PC-3 (cell line): ENCODE data around the gene DNAH17. TPM values are rescaled to one million over a fixed set of nuclear protein-coding genes. Genes with fewer than 3 reads are reported as not detected.

Source experiments
- ATAC-seq: fragments of 200-7000 bp; cut with Tn5 transposase; 2 replicates; pipeline ENCODE4 v1.9.1; 2020; ENCODE audit warnings: mild to moderate bottlenecking, moderate library complexity
- BruUV-seq: library from RNA; stranded (reverse); fragments of 400-500 nt; replicated peaks from 2 replicates; lab custom pipeline; 2021; lab: Mats Ljungman, UMichigan
- CTCF ChIA-PET: fragments of 300-600 bp; sonication (Branson Sonifier 250); formaldehyde crosslinking; loops from one replicate; lab custom pipeline; 2022; ENCODE audit warnings: antibody characterized with exemption; lab: Charles Lee
- POLR2A ChIA-PET: fragments of 300-600 bp; sonication (Branson Sonifier 250); formaldehyde crosslinking; loops from one replicate; lab custom pipeline; 2022; ENCODE audit warnings: antibody characterized with exemption; ENCODE audit not compliant: unreplicated experiment; lab: Charles Lee
- DNase-seq: peaks from one replicate; pipeline ENCODE4 v3.0.0-alpha.2; 2015
- H2AFZ ChIP-seq: fragments of 300-600 bp; sonication (generic); 2 replicates; pipeline ENCODE4 v1.6.0; 2016; ENCODE audit warnings: antibody characterized with exemption, low read length
- H3F3A ChIP-seq: fragments of 300-600 bp; sonication (generic); one replicate; pipeline ENCODE4 v1.6.0; 2017; ENCODE audit warnings: antibody characterized with exemption, low read length, control low read depth, mild to moderate bottlenecking; ENCODE audit not compliant: unreplicated experiment
- H3K27ac ChIP-seq: fragments of 300-600 bp; sonication (generic); 2 replicates; pipeline ENCODE4 v1.5.1; 2016; ENCODE audit warnings: mild to moderate bottlenecking, low read length
- H3K27me3 ChIP-seq: fragments of 300-600 bp; sonication (generic); 2 replicates; pipeline ENCODE4 v1.6.1; 2016; ENCODE audit warnings: low read length, mixed read lengths
- H3K36me3 ChIP-seq: fragments of 300-600 bp; sonication (generic); 2 replicates; pipeline ENCODE4 v1.6.1; 2016; ENCODE audit warnings: low read depth, mixed run types, low read length, mixed read lengths
- H3K4me1 ChIP-seq: fragments of 300-600 bp; sonication (generic); 2 replicates; pipeline ENCODE4 v1.5.1; 2016; ENCODE audit warnings: low read length; ENCODE audit not compliant: insufficient read depth
- H3K4me2 ChIP-seq: fragments of 300-600 bp; sonication (generic); 2 replicates; pipeline ENCODE4 v1.6.0; 2016; ENCODE audit warnings: low read length
- H3K4me3 ChIP-seq: fragments of 300-600 bp; sonication (generic); 2 replicates; pipeline ENCODE4 v1.5.1; 2016; ENCODE audit warnings: mild to moderate bottlenecking, low read length, mixed read lengths
- H3K79me2 ChIP-seq: fragments of 300-600 bp; sonication (generic); 2 replicates; pipeline ENCODE4 v1.6.1; 2017; ENCODE audit warnings: low read length, mixed read lengths
- H3K9ac ChIP-seq: fragments of 300-600 bp; sonication (generic); 2 replicates; pipeline ENCODE4 v1.6.0; 2016; ENCODE audit warnings: mild to moderate bottlenecking, low read length
- H3K9me2 ChIP-seq: fragments of 300-600 bp; sonication (generic); replicated peaks from 2 replicates; pipeline ENCODE4 v1.6.1; 2016; ENCODE audit warnings: mixed run types, low read length, mixed read lengths
- H3K9me3 ChIP-seq: fragments of 300-600 bp; sonication (generic); 2 replicates; pipeline ENCODE4 v1.6.1; 2016; ENCODE audit warnings: low read length, mixed read lengths
- H4K20me1 ChIP-seq: fragments of 300-600 bp; sonication (generic); 2 replicates; pipeline ENCODE4 v1.6.1; 2016; ENCODE audit warnings: low read length, mixed read lengths
- EZH2 ChIP-seq: fragments of 300-600 bp; sonication (generic); IDR thresholded peaks from one replicate; pipeline ENCODE4 v1.6.1; 2017; ENCODE audit warnings: antibody characterized with exemption, mild to moderate bottlenecking, low read length; ENCODE audit not compliant: unreplicated experiment
- EZH2phosphoT487 ChIP-seq: fragments of 300-600 bp; sonication (generic); IDR thresholded peaks from 2 replicates; pipeline ENCODE4 v1.6.1; 2018; ENCODE audit warnings: mild to moderate bottlenecking, antibody characterized with exemption, low read length, borderline replicate concordance
- intact Hi-C: fragments of 100-400 bp; cut with micrococcal nuclease; formaldehyde crosslinking; loops from 2 replicates; pipeline ENCODE4 v1.9.0; 2023
- total RNA-seq: library from RNA; depleted of rRNA; stranded (reverse); fragments of >200 nt; gene quantifications from 2 replicates; pipeline ENCODE4 v1.2.3, GENCODE V29; 2014
- TF ChIP-seq, protein P1 (sequence below): fragments of 300-600 bp; sonication (generic); conservative IDR thresholded peaks from 2 replicates; pipeline ENCODE4 v1.5.1; 2017; ENCODE audit warnings: antibody characterized with exemption, low read depth, mild to moderate bottlenecking, low read length

DNAH17 gene
- total RNA-seq, 1 experiment from 2014 or later, result 0.04 TPM

DNA sequence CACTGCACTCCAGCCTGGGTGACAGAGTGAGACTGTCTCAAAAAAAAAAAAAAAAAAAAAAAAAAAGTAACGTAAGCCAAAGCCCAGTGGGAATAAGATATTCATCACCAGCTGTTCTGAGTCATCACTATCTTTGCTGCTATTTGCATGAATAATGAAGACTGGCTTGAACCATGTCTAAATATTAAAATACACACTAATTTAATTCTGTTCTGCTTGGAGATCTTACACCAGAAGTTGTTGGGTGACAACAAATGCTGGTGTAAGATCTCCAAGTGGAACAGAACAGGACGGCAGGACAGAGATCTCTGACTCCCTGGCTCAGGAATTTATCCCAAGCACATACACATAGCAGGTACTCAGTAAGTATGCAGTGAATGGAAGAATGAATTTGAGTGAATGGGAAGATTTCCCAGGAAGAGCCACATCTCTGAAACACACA is 19.6 kb downstream of the DNAH17 start:
- no peaks in the 10 kb centered on the region for H3K9me2 ChIP-seq
- no peaks in the 10 kb centered on the region for H3K36me3 ChIP-seq
- intact Hi-C loops, result no loop called here
- H3K4me1 ChIP-seq, result no peaks in the 10 kb centered on the region
- H3K9me3 ChIP-seq, result no peaks in the 10 kb centered on the region
- TF ChIP-seq EZH2 (no peak), EZH2phosphoT487 (no peak)
- TF ChIP-seq, protein P1, sequence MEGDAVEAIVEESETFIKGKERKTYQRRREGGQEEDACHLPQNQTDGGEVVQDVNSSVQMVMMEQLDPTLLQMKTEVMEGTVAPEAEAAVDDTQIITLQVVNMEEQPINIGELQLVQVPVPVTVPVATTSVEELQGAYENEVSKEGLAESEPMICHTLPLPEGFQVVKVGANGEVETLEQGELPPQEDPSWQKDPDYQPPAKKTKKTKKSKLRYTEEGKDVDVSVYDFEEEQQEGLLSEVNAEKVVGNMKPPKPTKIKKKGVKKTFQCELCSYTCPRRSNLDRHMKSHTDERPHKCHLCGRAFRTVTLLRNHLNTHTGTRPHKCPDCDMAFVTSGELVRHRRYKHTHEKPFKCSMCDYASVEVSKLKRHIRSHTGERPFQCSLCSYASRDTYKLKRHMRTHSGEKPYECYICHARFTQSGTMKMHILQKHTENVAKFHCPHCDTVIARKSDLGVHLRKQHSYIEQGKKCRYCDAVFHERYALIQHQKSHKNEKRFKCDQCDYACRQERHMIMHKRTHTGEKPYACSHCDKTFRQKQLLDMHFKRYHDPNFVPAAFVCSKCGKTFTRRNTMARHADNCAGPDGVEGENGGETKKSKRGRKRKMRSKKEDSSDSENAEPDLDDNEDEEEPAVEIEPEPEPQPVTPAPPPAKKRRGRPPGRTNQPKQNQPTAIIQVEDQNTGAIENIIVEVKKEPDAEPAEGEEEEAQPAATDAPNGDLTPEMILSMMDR, result no peak
- no peak for ATAC-seq
- H3K79me2 ChIP-seq, result no peaks in the 10 kb centered on the region
- no peaks in the 10 kb centered on the region for H3F3A ChIP-seq
- H4K20me1 ChIP-seq, result no peaks in the 10 kb centered on the region
- H3K4me2 ChIP-seq, result no peak overlapping the region
- no peak overlapping the region for H3K4me3 ChIP-seq
- ChIA-PET POLR2A (interaction anchor here (0.6 kb wide), 1 partner anchor 31 kb away, joined by 3 read pairs; no protein-coding TSS in a partner anchor), CTCF (no interaction called here)
- BruUV-seq, result no TSS peak
- H3K27ac ChIP-seq, result no peak overlapping the region
- no peak overlapping the region for H2AFZ ChIP-seq
- no peak overlapping the region for H3K9ac ChIP-seq
- DNase-seq, result peak; percentile 39
- peaks cover 32% of the 10 kb centered on the region for H3K27me3 ChIP-seq

DNA sequence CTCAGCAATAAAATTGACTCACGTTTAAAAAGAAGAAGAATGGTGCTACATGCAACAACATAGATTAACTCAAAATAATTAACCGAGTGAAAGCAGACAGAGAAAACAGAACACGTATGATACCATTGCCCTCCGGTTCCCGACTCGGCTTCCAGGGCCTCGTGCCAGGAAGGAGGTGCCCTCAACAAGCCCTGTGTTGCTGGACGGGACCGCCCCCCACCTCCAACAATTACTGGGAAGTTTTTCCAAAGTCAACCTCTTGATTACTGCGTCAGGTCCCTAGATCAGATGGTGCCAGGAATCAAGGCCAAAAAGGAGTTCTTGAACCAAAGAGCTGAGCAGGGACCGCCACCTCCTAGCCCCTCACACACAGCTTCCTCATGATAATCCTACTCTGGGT is 20.4 kb downstream of the DNAH17 start:
- CTCF ChIA-PET, result no interaction called here

DNA sequence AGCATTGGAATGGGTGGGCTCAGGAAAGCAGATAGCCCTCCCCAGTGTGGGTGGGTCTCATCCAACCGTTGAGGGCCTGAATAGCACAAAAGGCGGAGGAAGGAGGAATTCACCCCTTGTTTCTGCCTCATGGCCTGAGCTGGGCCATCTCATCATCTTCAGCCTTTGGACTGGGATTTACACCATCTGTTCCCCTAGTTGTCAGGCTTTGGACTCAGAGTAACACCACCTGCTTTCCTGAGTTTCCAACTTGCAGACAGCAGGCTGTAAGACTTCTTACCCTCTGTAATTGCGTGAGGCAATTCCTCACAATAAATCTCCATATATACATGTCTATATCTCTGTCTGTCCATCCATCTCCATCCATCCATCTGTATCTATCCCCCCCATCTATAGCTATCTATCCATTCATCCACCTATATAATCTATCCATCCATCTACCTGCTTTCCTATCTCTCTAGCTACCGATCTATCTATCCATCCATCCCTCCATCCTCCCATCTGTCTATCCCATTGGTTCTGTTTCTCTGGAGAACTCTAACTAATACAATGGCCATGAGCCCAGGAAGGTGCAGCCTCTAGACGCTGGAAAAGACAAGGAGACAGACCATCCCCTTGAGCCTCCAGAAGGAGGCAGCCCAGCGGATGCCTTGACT is 21.3 kb downstream of the DNAH17 start:
- POLR2A ChIA-PET, result no interaction called here
- intact Hi-C loops, result no loop called here

More for the DNA sequence above, 20.4 kb downstream of the DNAH17 start:
- Histone ChIP-seq H3K9me2 (no peaks in the 10 kb centered on the region), H3K9me3 (no peaks in the 10 kb centered on the region), H3K27me3 (peaks cover 24% of the 10 kb centered on the region), H3K4me2 (no peak overlapping the region), H4K20me1 (no peaks in the 10 kb centered on the region), H3K4me1 (no peaks in the 10 kb centered on the region), H3K79me2 (no peaks in the 10 kb centered on the region), H3K36me3 (no peaks in the 10 kb centered on the region), H3F3A (no peaks in the 10 kb centered on the region), H3K9ac (no peak overlapping the region), H2AFZ (no peak overlapping the region), H3K4me3 (no peak overlapping the region), H3K27ac (no peak overlapping the region)
- no peak for TF ChIP-seq EZH2phosphoT487
- no peak for TF ChIP-seq EZH2
- TF ChIP-seq, protein P1, result no peak
- DNase-seq (no peak), ATAC-seq (no peak)
- no TSS peak for BruUV-seq
- POLR2A ChIA-PET, result no interaction called here
- intact Hi-C loops, result no loop called here

More for the DNA sequence above, 21.3 kb downstream of the DNAH17 start:
- Histone ChIP-seq H4K20me1 (no peaks in the 10 kb centered on the region), H2AFZ (no peak overlapping the region), H3K27me3 (peaks cover 23% of the 10 kb centered on the region), H3K27ac (no peak overlapping the region), H3K79me2 (no peaks in the 10 kb centered on the region), H3K9me2 (no peaks in the 10 kb centered on the region), H3K4me1 (no peaks in the 10 kb centered on the region), H3K36me3 (no peaks in the 10 kb centered on the region), H3K4me2 (no peak overlapping the region), H3K9ac (no peak overlapping the region), H3K4me3 (no peak overlapping the region), H3K9me3 (no peaks in the 10 kb centered on the region), H3F3A (no peaks in the 10 kb centered on the region)
- BruUV-seq, result no TSS peak
- DNase-seq (no peak), ATAC-seq (no peak)
- CTCF ChIA-PET, result no interaction called here
- no peak for TF ChIP-seq EZH2
- TF ChIP-seq EZH2phosphoT487, result no peak
- TF ChIP-seq, protein P1, result no peak
